ENCODE measurements around the gene MREG.

DNA sequence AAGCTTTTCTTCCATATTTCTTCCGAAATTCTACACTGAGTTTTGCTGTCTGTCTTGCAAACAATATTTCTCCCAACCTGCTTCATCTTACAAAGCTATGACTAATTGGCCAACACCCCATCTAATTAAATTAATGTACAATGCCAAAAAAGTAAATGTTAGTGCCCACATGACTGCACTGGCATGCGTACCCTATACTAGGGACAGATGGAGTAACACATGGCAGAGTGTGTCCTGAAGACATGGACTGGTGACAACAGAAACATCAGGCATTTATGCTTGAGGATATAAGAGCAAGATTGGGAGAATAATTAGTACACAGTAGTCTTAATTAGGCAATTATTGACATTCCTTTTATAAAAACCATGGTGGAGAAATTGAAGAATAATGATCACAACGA is 66.8 kb downstream of the MREG start:
- TF ChIP-seq CTCF (IDR thresholded peaks at IDR 0.05) (no peak), POLR2A (IDR thresholded peaks at IDR 0.05) (no peak)
